Keratinocyte (primary cell): ENCODE data around the gene ZNF558.

ENCODE experiments used
- EZH2 ChIP-seq: IDR thresholded peaks from one replicate; pipeline ENCODE4 v1.6.1; 2012; ENCODE audit warnings: inconsistent platforms, mild to moderate bottlenecking, low read length, moderate library complexity
- TF ChIP-seq, protein P1 (sequence below), 3 experiments: IDR thresholded peaks in 1 of 3; conservative IDR thresholded peaks in 1 of 3; optimal IDR thresholded peaks in 1 of 3; 2 replicates in 2 of 3; 3 replicates in 1 of 3; pipeline versions ENCODE3 to v1.5.1; 2011; ENCODE audit warnings: low read length in 3 of 3, mild to moderate bottlenecking in 3 of 3, moderate library complexity in 2 of 3, control low read depth in 1 of 3, inconsistent platforms in 1 of 3; ENCODE audit not compliant: insufficient read depth in 2 of 3; ENCODE audit errors: extremely low read depth in 1 of 3

DNA sequence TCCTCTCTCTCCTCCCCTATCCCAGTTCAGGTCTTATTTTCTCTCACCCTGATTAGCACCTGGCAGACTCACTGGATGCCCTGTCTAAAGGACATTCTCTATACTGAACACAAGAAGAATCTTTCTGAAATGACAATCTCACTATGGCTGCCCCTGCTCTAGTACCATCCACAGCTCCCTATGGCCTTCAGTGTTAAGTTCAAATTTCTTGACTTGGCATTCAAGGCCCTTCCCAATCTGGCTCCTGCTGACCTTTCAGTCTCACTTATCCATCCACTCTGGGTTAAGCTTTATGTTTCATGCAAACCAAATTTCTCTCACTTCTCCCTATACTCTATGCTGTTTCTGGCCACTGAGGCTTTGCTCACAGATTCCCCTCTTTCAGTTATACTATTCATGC is 34.2 kb upstream of the ZNF558 start:
- TF ChIP-seq, protein P1, sequence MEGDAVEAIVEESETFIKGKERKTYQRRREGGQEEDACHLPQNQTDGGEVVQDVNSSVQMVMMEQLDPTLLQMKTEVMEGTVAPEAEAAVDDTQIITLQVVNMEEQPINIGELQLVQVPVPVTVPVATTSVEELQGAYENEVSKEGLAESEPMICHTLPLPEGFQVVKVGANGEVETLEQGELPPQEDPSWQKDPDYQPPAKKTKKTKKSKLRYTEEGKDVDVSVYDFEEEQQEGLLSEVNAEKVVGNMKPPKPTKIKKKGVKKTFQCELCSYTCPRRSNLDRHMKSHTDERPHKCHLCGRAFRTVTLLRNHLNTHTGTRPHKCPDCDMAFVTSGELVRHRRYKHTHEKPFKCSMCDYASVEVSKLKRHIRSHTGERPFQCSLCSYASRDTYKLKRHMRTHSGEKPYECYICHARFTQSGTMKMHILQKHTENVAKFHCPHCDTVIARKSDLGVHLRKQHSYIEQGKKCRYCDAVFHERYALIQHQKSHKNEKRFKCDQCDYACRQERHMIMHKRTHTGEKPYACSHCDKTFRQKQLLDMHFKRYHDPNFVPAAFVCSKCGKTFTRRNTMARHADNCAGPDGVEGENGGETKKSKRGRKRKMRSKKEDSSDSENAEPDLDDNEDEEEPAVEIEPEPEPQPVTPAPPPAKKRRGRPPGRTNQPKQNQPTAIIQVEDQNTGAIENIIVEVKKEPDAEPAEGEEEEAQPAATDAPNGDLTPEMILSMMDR (optimal IDR thresholded peaks at IDR 0.05 in 1 of 3, IDR thresholded peaks at IDR 0.05 in 1 of 3, conservative IDR thresholded peaks at IDR 0.05 in 1 of 3; ENCODE audit: extremely low read depth in 1 of 3, insufficient read depth in 2 of 3, low read length in 3 of 3): no peak
- no peak for TF ChIP-seq EZH2
